Iris pigment epithelial cell (primary cell): ENCODE measurements around the gene PTPRM.

ENCODE experiments used
- DNase-seq: peaks from one replicate; pipeline ENCODE4 v3.0.0-alpha.2; 2011; ENCODE audit warnings: low read depth

Gene PTPRM

DNA sequence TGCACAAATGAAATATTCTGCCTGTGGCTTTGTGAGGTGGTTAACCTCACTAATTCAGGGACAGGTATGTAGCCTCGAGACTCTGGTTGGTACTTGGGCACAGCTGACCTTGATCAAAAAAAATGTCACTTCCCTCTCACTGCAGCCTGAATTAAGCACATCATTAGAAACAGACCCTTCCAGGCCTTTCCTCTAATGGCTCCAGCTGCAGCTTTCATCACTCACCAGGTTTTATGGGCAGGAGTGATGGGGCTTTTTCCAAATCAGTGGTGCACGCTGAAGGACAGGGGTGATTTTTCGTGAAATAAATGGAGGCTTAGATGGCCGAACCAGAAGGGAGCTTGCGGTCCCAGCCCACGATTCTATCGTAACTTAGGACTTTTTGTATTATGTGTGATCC lies 829.1 kb downstream of the PTPRM start:
- no peak for DNase-seq

DNA sequence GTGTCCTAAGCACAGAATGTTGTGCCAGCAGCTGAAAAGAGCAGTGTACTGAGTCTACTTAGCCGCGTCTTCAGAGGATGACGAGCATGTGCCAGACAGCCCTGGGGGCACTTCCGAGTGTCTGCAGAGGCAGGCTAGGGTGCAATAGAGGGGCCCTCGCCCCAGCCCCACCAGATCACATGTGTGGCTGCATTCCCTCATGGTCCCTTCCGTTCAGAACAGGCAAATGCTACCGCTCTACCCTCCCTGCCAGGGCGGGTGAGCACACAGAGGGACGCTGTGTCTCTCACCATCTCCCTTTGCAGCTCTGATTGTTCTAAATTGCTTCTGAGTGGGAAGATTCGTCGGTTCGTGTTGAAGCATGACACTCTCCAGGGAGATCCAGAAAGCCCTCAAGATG lies 829.9 kb downstream of the PTPRM start:
- DNase-seq = no peak

DNA sequence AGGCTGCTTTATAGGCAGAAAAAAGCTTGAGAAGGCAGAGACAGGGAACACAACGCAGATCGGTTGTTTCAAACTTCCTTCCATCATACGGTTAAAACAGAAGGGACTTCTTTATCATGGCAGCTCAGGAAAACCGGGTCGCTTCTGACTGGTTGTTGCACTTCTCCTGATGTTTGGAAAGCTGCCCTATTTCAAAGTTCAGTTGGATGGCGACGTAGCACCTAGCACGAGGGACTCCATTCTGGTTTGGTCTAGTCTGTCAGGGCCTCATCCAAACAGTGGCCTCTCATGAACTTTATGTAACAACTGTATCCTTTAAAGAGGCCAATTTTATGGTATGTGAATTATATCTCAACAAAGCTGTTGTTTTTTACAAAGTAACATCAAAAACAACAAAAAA lies 832.0 kb downstream of the PTPRM start:
- DNase-seq = no peak

DNA sequence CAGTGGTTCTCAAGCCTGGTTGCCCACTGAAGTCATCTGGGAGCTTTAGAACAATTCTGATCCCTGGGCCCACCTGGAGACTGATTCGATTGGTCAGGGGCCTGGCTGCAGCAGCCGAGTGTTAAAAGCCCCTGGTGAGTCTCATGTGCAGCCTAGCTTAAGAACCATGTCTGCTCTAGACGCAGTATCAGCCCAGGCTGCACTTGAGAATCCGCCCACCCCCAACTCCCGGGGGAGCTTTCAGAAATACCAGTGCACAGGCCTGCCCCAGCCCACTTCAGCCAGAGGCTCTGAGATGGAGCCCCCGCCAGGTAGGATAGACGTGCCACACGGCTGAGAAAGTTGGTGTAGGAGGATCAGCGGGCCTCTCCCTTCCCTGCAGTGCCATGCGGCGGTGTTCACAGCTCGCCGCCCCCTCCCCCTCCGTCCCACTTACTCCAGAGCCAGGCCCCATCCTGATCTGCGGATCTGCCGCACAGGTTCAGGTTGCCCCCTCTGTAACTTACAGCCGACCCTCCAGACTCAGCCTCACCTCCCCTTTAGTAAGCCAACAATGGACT lies 833.2 kb downstream of the PTPRM start:
- no peak for DNase-seq

DNA sequence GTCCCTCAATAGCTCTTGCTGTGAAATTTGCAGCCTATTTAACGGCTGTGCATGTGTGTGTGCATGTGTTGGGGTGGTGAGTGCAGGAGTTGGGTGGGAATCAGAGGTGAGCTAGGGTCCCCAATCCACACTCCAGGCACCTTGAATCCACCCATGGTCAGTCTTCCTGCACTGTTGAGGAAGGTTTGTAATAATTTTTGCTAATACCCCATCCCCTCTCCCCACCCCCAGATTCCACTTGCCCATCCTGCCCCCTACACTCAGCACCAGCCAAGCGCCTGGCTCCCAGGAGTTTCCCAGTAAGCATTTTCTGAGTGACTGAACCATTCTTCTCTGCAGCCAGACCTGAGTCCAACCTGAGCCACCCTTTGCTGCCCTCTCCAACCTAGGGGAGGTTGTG lies 833.7 kb downstream of the PTPRM start:
- no peak for DNase-seq

DNA sequence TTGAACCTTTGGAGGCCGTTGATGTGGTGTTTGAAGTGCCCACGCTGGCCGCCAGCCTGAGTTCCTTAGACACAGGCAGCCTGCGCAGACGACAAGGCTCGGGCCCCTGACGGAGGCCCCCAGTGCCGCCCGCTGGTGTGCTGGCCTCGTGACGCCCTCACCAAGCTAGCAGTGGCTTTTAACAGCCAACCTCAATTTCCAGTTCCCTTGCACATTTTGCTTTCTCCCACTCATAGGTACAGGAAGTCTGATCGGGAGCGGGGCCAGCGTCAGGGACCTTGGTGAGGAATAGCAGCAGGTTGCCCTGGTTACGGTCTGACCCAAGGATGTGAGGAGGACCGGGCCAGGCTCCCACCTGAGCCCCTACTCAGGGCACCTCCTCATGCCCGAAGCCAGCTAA lies 834.5 kb downstream of the PTPRM start:
- no peak for DNase-seq

DNA sequence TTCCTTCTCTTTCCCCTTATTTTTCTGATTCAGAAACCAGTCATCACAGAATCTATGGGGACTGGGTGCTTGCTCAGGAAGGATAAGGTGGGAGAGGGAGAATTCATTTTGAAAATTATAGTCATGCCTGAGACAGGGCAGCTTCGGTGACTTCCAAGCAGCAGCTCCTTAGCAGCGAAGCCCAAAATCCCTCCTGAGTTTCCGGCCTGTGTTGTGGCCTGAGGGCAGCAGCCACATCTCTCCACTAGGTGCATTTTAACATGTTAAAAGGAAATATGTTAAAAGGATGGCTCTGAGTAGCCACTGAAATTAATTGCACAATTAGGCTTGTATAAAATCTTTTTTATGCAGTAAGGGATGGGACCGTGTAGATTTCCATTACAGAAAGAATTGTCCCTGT lies 835.1 kb downstream of the PTPRM start:
- DNase-seq = no peak

DNA sequence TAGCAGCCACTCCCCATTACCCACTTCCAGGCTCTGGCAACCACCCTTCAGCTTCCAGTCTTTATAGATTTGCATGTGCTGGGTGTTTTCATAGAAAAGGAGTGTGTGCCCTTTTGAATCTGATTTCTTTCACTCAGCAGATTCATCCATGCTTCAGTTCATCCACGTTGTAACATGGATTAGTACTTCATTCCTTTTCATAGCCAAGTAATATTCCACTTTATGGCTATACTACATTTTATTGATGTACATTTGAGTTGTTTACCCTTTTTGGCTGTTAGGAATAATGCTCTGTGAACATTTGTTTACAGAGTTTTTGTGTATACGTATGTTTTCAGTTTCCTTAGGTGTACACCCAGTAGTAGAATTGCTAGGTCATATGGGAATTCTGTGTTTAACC lies 836.6 kb downstream of the PTPRM start:
- DNase-seq = no peak

DNA sequence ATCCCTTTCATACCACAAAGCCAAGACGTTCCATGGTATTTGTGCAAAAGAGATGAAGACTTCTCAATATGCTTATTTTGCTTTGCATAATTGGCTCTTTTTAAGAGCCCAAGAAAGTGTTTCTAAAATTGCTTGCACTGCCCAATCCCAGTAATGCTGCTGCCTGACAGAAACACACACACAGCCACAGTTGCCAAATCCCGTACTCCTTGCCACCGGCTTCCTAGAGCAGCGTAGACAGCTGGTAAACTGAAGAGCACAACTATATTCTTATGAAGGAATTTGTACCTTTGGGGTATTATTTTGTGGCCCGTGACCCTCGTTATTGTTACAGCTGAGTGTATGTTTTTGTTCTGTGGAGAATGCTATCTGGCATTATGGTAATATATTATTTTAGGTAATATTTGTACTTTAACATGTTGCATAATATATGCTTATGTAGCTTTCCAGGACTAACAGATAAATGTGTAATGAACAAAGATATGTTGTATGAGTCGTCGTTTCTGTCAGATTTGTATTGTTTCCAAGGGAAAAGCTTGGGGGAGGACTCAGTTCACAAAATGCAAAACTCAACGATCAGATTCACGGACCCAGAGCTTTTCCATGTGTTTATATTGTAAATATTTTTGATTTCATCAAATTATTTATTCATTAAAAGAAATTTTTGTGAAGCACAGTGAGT lies 839.2 kb downstream of the PTPRM start:
- no peak for DNase-seq

DNA sequence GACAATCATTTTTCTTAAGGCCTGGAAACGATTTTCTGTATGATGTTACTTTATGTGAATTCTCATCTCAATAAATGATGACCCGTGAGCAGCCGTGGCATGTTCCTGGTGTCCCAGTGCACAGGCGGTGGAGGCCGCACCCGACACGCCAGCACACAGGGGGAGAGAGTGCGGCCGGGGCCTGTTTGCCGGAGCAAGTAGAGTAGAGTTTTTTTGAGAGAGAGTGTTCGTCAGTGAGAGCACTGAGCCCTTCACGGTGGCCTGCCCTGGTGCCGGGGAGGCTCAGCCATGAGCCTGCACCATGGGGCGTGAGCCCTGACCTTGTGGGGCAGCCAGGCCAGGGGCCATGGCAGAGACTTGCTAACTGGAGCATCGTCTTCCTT lies 839.7 kb downstream of the PTPRM start:
- no peak for DNase-seq

DNA sequence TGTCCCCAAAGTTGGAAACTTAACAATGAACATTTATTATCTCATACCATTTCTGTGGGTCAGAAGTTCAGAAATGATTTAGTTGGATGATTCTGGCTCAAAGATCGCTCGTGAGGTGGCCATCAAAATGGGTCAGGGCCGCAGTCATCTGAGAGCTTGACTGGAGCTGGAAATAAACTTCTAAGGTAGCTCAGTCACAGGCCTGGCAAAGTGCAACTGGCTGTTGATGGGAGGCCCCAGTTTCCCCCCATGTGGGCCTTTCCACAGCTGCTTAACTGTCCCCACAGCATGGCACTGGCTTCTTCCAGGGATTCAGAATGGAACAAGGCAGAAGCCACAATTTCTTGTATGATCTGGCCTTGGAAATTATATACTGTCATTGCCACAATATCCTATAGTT lies 842.0 kb downstream of the PTPRM start:
- DNase-seq = no peak

DNA sequence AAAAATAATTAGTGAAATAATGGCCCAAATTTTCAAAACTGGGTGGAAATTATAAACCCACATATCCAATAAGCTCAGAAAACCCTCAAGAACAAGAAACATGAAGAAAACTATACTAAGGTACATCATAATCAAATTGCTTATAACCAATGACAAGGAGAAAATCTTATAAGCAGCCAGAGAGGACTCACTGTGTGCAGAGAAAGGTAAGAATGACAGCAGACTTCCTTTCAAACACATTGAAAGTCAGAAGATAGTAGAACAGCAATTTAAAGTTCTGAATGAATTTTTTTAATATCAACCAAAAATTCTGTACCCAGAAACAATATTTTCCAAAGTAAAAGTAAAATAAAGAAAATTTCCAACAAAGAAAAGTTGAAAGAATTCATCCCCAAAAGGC lies 844.4 kb downstream of the PTPRM start:
- DNase-seq = no peak

DNA sequence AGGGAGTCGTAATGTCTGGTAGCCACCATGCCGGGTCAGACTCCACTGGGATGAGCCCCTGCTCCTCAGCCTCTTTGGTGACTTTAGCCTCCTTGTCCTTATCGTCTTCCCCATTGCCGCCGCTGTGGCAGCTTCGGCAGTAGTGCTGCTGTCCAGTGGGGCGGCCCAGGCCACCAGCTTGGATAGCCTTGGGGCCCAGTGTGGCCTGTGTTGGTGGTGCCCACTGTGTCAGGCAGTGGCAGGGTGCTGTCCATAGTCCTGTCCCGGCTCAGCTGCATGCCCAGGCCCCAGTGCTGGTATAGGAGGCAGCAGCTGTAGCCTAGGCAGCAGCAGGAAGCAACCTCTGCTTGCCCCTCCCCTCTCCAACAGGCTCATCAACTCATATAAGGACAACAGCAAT lies 845.0 kb downstream of the PTPRM start:
- no peak for DNase-seq

DNA sequence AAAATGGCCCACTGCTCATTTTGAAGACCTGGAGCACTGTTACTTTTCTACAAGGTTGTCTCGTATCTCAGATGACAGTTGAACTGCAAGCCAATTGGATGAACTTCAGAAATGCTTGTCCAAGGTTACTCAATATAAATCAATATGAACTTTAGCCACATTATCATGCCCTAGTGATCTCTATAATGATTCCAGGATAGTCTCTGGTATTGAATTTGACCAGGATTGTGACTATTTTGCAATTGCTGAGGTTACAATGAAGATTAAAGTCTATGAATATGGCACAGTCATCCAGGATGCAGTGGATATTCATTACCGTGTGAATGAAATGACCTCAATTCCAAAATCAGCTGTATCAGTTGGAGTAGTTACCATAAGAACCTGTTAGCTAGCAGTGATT lies 846.1 kb downstream of the PTPRM start:
- DNase-seq = no peak

DNA sequence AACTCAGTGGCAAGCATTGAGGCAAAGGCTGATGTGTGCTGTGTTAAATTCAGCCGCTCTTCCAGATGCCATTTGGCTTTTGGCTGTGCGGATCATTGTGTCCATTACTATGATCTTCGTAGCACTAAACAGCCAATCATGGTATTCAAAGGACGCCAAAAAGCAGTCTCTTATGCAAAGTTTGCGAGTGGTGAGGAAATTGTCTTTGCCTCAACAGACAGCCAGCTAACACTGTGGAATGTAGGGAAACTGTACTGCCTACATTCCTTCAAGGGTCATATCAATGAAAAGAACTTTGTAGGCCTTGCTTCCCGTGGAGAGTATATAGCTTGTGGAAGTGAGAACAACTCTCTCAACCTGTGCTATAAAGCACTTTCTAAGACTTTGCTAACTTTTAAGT lies 846.6 kb downstream of the PTPRM start:
- peak; percentile 11 for DNase-seq

DNA sequence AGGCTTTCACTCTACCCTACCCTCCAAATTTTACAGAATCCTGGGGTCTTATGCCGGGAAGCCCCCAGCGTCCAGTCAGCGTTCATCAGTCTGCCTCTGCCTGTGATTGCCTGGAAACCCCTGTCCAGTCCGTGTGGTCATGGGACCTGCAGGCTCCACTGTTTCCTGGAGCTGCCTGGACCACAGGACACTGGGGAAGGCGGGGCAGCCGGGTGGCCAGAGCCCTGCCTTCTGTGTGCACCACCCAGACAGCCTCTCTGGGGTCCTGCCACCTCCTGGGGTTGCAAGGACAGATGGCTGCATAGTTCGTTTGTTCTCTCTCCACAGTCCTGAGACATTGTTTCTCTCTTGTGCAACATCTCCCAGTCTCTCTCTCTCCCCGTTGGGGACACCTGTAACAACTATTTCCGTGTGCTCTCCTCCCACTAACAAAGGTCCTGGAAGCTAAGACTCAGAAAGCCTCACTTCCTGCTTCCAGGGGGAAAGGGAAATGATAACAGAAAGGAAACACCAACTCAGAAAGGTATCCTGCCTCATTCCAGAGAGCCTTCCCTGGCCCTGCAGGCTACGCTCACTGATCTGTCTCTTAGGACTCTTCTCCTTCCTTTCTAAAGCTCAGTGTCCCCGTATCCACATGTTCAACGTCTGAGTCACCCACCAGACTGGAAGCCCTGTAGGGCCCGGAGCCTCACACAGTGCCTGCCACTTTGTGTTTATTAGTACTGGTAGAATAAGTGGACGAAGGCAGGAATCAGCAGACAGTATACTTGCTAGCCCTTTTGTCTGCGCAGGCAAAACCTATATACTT lies 849.3 kb downstream of the PTPRM start:
- DNase-seq = peak; percentile 21

DNA sequence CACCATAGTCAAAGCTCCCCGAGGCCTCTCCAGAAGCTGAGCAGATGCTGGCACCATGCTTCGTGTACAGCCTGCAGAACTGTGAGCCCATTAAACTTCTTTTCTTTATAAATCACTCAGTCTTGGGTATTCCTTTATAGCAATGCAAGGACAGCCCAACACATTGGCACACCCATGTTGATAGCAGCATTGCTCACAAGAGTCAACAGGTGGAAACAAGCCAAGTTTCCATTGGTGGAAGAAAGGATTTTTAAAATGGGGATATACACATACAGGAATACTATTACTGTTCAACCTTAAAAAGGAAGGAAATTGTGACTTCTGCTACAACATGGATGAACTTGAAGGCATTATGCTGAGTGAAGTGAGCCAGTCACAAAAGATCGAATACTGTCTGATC lies 855.3 kb downstream of the PTPRM start:
- no peak for DNase-seq

DNA sequence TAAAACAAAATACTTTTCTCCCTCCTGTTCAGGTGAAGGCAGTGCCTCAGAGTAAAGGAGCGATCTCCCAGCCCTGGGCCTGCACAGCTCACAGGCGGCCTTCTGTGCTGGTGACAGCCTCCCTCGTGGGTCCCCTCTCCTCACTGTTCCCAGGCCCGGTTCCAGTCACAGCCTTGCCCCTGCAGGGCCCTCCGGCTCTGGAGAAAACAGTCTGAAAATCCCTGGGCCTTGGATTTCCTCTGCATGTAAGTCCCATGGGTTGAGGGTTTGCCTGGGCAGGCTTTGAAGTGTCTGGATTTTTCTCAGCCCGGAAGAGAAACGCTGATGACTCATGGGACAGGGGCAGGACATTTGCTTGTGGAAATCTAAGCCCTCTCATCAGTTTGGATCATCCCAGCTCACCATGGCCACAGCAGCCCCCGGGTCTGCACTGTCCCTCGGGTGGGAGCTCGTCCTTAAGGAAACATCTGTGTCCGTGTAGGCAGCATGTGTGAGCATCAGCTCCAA lies 856.0 kb downstream of the PTPRM start:
- peak; percentile 81 for DNase-seq

DNA sequence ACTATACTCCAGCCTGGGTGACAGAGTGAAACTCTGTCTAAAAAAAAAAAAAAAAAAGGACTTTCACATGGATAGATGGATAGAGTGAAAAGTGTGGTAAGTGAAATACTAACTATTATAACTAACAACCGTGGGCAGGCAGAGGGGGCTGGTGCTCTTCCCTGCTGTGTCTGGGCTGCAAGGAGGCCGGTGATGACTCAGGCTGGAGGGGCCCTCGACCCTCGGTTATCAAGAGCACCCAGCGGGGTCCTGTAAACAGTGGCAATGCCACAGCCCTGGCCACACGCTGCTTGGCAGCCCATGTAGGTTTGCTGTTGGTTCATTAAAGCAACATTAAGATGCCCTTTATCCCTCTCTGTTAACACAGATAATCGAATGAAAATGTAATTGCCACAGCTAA lies 857.4 kb downstream of the PTPRM start:
- DNase-seq = no peak

DNA sequence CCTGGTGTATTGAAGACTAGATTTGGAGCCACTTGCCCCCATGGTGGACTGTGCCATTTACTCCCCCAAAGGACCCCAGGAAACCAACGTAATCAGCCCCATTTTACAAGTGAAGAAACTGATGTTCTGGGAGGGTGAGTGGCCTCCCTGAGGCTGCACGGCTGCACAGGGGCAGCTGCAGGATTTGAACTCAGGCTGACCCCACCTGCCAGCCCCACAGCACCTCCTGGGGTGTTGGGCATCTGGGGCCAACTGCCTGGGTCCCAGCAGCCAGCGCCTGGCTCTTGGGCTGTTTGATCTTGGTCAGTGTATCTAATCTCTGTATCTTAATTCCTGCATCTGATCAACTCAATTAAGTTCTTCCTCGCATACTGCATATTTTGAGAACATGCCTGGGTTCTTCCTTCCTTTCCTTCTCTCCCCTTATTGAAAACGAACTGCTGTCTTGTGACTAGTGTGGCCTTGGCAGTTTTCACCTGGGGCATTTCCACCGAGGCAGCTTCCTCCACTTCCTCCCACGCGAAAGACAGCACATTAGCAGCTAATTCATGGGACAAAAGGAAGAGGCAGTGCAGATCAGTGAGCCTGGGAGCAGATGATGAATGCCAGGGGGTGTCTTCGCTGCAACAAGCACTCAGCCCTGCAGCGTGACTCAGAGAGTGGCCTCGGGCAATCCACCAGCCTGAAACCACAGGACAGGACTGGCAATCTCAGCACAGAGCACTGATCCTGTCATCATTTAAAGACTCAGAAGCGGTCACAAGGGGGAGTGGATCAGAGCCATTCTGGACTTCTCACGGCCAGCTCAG lies 858.0 kb downstream of the PTPRM start:
- peak; percentile 55 for DNase-seq

DNA sequence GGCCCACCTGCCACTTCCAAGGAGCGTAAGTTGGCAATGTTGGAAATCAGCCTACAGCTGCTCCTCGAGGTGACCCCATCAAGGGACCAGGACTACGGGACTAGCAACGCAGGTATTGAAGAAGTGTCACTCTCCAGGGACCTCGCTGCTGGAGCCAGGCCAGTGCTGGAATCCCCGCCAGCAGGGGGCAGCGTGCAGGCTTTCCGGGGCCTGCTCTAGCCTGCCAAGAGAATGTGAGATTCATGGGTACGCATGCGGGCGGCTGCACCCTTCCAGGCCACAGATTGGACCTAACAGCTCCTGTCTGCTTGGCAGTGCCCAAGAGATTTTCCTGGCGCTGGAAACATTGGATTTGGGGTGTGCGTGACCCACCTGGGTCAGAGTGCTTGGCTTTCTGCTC lies 859.3 kb downstream of the PTPRM start:
- no peak for DNase-seq

DNA sequence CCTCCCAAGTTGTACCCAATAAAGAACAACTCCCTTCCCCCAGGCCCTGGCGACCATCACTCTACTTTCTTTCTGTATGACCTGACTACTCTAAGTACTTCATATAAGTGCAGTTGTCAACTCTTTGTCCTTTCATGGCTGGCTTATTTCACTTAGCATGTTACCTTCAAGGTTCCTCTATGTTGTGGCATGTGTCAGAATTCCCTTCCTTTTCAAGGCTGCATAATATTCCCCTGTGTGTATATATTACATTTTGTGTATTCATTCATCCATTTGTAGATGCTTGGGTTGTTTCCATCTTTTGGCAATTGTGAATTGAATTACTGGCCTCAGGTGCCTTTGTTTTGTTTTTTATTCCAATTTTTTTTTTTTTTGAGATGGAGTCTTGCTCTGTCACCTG lies 860.2 kb downstream of the PTPRM start:
- DNase-seq = no peak

DNA sequence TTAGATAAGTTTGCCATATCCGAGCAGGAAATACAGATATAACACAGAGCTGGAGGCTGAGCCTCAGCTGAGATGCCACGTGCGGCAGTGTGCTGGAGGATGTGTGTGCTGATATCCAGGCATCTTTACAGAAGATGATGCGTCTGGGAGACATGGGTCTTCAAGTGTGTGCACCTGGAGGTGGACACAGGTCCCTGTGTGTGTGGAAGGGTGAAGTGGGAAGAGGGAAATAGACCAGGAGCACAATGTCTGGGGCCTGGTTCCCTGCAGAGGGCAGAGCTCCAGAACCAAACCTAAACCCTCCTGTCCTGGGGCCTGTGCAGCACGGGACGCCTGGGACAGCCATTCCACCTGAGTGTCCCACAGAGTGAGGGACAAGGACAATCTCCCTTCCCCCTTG lies 861.8 kb downstream of the PTPRM start:
- DNase-seq = no peak
